GM10248 (cell line): ENCODE data around the gene CDH11.

ENCODE experiments used
- CTCF ChIA-PET: fragments of 300-600 bp; sonication (Branson Sonifier 250); formaldehyde crosslinking; extraction: SDS; loops from one replicate; lab custom pipeline; 2021; ENCODE audit warnings: antibody characterized with exemption; lab: Yijun Ruan, JAX
- POLR2A ChIA-PET: fragments of 350-650 bp; sonication (Branson Sonifier 250); formaldehyde crosslinking; extraction: SDS; loops from one replicate; lab custom pipeline; 2020; ENCODE audit warnings: antibody characterized with exemption; lab: Yijun Ruan, JAX
- DNase-seq: peaks from one replicate; pipeline ENCODE4 v3.0.0; 2012; ENCODE audit errors: extremely low spot score
- CTCF ChIP-seq: IDR thresholded peaks from 2 replicates; pipeline ENCODE4 v1.5.1; 2012; ENCODE audit warnings: mild to moderate bottlenecking, low read depth; ENCODE audit errors: extremely low read depth, missing control alignments, control extremely low read depth

Gene CDH11

DNA sequence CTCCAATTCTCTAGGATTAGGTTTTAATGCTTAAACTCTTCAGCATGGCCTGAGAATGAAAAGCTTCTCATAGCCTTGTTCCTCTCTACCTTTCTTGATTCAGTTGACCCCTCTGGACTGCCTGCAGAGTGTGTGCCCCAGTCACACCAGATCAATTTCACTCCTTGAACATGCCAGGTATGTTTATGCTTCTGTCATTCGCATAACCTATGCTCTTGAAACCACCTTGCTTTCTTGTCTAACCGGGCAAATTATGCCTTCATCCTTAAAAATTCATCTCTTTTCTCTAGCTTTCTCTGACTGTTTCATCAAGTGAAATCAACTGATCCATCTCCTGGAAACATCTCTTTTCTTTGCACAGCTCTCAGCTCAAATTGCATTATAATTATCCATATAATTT, 42.3 kb downstream of the CDH11 start:
- POLR2A ChIA-PET: no interaction called here
- CTCF ChIA-PET: no interaction called here

GRCh38 chr16:65077181-65077580, 44.7 kb downstream of the CDH11 start:
- POLR2A ChIA-PET: no interaction called here

More for the DNA sequence above, 42.3 kb downstream of the CDH11 start:
- TF ChIP-seq CTCF: no peak
- DNase-seq: no peak

DNA sequence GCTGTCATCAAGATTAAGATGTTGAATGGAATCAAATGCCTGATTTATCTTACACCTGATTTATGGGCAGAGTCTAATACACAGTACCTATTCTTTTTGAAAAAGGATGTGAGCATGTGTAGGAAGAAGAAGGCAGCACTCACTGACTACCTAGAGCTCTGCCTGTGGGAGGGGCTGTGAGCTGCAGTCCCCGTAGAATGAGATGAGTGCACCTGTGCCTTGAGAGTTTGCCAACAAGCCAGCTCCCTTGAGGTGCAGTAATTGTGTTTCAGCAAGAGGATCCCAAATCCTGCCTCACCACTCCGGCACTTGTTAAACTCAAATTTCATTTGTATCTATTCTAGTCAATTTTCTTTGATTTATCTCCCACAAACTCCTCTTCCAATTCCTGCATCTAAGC, 46.0 kb downstream of the CDH11 start:
- no peak for DNase-seq
- CTCF ChIA-PET: no interaction called here
- POLR2A ChIA-PET: no interaction called here

More at GRCh38 chr16:65077181-65077580, 44.7 kb downstream of the CDH11 start:
- TF ChIP-seq CTCF: no peak
- CTCF ChIA-PET: no interaction called here
- no peak for DNase-seq

DNA sequence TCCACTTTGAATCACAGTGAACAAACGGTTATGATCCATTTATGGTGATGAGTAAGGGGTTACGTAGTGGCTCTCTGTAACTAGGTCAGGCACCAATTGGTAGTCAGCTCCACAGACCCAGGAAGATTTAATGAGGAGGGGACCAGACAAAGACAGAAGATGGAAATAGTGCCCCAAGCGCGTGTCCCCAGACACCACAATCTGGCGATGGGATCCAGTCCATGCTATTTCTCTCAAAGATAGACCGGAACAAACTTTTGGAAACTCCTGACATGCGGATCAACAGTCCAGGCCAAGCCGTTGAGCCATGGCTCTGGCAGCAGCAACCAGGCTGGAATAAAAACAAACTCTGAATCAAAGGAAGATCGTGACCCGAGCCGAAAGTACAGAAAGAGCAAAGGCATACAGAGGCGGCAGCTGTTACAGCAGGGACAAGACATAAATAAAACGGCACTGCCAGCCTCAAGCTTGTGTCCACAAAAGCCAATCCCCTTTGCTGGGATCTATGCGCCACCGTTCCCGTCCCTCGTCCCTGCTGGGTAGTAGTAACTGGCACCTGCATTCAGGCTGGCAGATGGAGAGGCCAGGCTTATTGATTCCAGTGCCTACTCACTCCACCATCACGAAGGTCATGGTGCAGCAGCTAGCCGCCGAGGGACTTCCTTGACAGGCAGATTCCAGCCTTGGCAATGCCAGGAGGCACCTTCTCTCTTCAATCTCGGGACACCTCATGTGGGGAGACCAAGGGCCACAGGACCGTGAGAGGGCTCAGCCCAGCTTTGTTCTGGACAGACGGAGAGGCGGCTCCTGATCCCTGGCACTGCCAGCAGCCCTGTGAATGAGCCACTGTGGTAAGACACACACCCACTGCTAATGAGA, 50.2 kb downstream of the CDH11 start:
- POLR2A ChIA-PET: no interaction called here
- no peak for DNase-seq
- TF ChIP-seq CTCF: no peak
- CTCF ChIA-PET: no interaction called here

More for the DNA sequence above, 46.0 kb downstream of the CDH11 start:
- TF ChIP-seq CTCF: no peak

- ChIA-PET CTCF (no interaction called here), POLR2A (no interaction called here)
- TF ChIP-seq CTCF: no peak
- no peak for DNase-seq
Observed at GRCh38 chr16:65070831-65071432, 50.9 kb downstream of the CDH11 start.

DNA sequence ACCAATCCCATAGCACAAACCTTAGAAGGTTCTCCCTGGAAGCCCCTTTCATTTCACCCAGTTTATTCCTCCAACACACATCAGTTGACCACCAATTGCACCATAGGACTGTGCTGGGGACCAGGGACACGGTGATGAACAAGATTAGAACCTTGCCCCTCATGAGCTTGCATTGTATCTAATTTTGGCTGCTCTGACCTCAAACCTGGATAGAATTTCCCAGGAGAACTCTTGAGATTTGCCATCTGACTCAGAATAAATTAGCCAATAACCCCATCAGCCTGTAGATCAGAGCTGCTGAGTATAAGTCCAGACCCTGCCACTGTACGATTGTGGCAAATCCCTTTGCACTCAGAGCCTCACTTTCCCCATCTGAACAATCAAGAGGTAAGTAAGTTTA, 52.1 kb downstream of the CDH11 start:
- TF ChIP-seq CTCF: no peak
- CTCF ChIA-PET: no interaction called here
- POLR2A ChIA-PET: no interaction called here
- no peak for DNase-seq
